Activated CD8-positive, alpha-beta T cell treated with anti-CD3 and anti-CD28 coated beads, Interleukin-2, amount 10 ng/mL, durations not matched to agents 7 days and 5 days (primary cell): ENCODE results near the gene TNFRSF9. TPM values are rescaled to one million over a fixed set of nuclear protein-coding genes. Genes with fewer than 3 reads are reported as not detected.
"Not testable (repeated sequence)": the region's sequence is repeated elsewhere in the genome, so short reads cannot be mapped to it uniquely, and the experiment has no call there.

Source experiments
- ATAC-seq: fragments of 150-1000 bp; cut with Tn5 transposase; one replicate; pipeline ENCODE4 v1.10.0; 2021; ENCODE audit warnings: moderate library complexity
- CTCF ChIA-PET: fragments of 350-600 bp; sonication (Branson Sonifier 250); formaldehyde crosslinking; loops from one replicate; lab custom pipeline; 2021; ENCODE audit warnings: antibody characterized with exemption; lab: Charles Lee
- POLR2A ChIA-PET: fragments of 350-600 bp; sonication (Branson Sonifier 250); formaldehyde crosslinking; loops from one replicate; lab custom pipeline; 2021; ENCODE audit warnings: antibody characterized with exemption; lab: Charles Lee
- DNase-seq: peaks from one replicate; pipeline ENCODE4 v3.0.0-alpha.2; 2020
- H3K27ac Mint-ChIP-seq: one replicate; pipeline ENCODE4 v1.8.0; 2021; ENCODE audit warnings: mild to moderate bottlenecking, mixed read lengths
- H3K27me3 Mint-ChIP-seq: one replicate; pipeline ENCODE4 v1.8.0; 2021; ENCODE audit warnings: low read depth, mixed read lengths
- H3K36me3 Mint-ChIP-seq: one replicate; pipeline ENCODE4 v1.8.0; 2021; ENCODE audit warnings: low read depth, mixed read lengths
- H3K4me1 Mint-ChIP-seq: one replicate; pipeline ENCODE4 v1.8.0; 2021; ENCODE audit warnings: low read depth, mixed read lengths
- H3K4me3 Mint-ChIP-seq: one replicate; pipeline ENCODE4 v1.8.0; 2021; ENCODE audit warnings: mild to moderate bottlenecking, mixed read lengths
- H3K9me3 Mint-ChIP-seq: one replicate; pipeline ENCODE4 v1.8.0; 2022; ENCODE audit warnings: mixed read lengths; ENCODE audit not compliant: insufficient read depth
- total RNA-seq, 2 experiments: library from RNA; stranded (reverse); gene quantifications; one replicate each; pipeline ENCODE4 v1.2.3, GENCODE V29; 2021

TNFRSF9 gene
- total RNA-seq, 2 experiments from 2014 or later, result 0.94 to 1.3 TPM

DNA sequence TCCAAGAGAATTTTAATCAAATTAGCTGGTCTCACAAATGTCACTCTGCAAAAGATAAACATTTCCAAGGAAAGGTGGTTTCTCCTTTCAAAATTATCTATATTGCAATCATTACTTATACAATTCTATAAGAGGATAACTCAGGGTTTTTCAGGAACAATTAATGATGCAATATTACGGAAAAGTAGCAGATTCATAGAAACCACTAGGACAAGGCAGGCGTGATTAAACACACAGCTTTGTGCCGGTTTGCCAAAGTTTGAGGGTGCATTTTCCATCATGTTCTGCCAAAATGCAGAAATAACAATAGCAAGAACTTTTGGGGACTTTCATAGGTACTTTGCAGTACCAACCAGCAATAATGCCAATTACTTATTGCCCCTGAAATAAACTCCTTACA lies 605 bp downstream of the TNFRSF9 start:
- H3K36me3 Mint-ChIP-seq, result no peaks in the 10 kb centered on the region
- no peak overlapping the region for H3K4me3 Mint-ChIP-seq

DNA sequence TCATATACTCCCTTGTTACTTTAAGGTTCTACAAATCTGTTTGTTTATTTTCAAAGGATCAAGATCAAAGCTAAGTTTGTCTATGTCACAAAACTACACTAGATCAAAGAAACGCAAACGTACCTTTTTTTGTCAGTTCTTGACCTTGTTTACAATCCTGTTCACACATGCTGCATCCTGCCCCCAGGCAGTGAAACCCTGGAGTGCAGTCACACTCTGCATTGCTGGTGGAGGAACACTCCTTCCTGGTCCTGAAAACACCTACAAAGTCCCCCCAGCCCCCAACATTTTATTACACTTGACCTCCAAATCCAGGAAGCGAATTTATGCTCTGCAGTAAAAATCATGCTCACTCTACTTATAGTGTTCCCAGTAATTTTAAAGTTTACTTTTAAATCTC lies 2.6 kb downstream of the TNFRSF9 start:
- ChIA-PET CTCF (interaction anchor here (0.8 to 3.4 kb wide), 2 partner anchors 11 to 22 kb away, joined by 3 to 11 read pairs; no protein-coding TSS in a partner anchor), POLR2A (no interaction called here)
- Mint-ChIP-seq H3K36me3 (no peaks in the 10 kb centered on the region), H3K27me3 (peaks cover 7% of the 10 kb centered on the region), H3K4me1 (peaks cover 48% of the 10 kb centered on the region), H3K9me3 (no peaks in the 10 kb centered on the region), H3K4me3 (peak overlapping the region; percentile 4), H3K27ac (no peak overlapping the region)
- ATAC-seq, result no peak
- no peak for DNase-seq

More for the DNA sequence above, 605 bp downstream of the TNFRSF9 start:
- Mint-ChIP-seq H3K4me1 (peaks cover 50% of the 10 kb centered on the region), H3K9me3 (no peaks in the 10 kb centered on the region), H3K27me3 (peaks cover 8% of the 10 kb centered on the region), H3K27ac (no peak overlapping the region)
- ChIA-PET CTCF (interaction anchor here (0.7 to 3.5 kb wide), 12 partner anchors 9 to 491 kb away, joined by 3 to 18 read pairs (median 4); partner anchors contain the start of gene PARK7), POLR2A (interaction anchor here (0.6 to 2.2 kb wide), 8 partner anchors 9 to 404 kb away, joined by 3 to 13 read pairs (median 5); partner anchors contain the start of gene PARK7)
- ATAC-seq, result no peak
- DNase-seq, result no peak

DNA sequence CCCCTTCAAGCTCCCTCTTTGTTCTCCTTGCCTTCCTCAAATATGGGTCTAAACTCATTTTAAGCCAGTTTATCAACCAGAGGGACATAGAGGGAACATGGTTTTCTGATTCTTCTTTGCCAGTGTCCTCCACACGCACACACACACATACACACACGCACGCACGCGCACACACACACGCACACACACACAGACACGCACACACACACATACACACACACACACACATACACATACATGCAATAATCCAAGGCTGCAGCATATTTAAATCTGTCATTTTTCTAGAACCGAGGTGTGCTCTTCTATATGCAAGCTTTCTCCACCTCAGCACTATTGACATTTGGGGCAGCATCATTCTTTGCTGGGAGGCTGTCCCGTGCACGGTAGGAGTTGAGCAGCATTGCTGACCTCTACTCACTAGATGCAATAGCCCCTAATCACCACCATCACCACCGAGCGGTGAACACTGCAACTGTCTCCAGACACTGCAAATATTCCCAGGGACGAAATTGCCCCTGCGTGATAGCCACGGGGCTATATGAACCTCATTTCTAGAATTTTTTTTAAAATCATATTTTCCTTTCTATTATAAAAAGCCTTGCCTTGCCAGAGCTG lies 8.0 kb downstream of the TNFRSF9 start:
- Mint-ChIP-seq H3K4me3 (no peak overlapping the region), H3K4me1 (peaks cover 37% of the 10 kb centered on the region), H3K36me3 (no peaks in the 10 kb centered on the region)

DNA sequence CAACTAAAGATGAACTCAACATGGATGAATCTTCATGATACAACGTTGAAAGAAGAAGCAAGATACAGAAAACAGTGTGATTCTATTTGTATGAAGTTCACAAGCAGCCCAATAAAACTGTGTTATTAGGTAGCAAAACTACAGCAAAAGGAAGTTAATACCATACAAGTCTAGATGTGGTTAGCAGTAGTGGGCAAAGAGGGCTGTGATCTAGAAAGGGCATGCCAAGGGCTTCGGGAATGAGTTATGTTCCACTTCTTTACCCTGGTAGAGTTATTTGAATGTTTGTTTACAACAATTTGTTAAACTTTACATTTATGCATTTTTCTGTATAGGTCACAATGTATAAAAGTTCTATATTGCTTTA lies 9.2 kb downstream of the TNFRSF9 start:
- H3K36me3 Mint-ChIP-seq, result no peaks in the 10 kb centered on the region
- peak overlapping the region; percentile 91 for H3K27ac Mint-ChIP-seq
- CTCF ChIA-PET, result interaction anchor here (1.1 to 2.5 kb wide), 2 partner anchors 9 to 13 kb away, joined by 5 to 16 read pairs; partner anchors contain the start of gene TNFRSF9
- peaks cover 33% of the 10 kb centered on the region for H3K4me1 Mint-ChIP-seq
- DNase-seq, result no peak
- H3K9me3 Mint-ChIP-seq, result no peaks in the 10 kb centered on the region
- peak overlapping the region; percentile 63 for H3K4me3 Mint-ChIP-seq
- POLR2A ChIA-PET, result interaction anchor here (1.1 to 2.2 kb wide), 4 partner anchors 9 to 31 kb away, joined by 4 to 9 read pairs (median 6); partner anchors contain the start of genes PARK7 and TNFRSF9
- no peaks in the 10 kb centered on the region for H3K27me3 Mint-ChIP-seq
- ATAC-seq, result peak; percentile 47

More for the DNA sequence above, 8.0 kb downstream of the TNFRSF9 start:
- POLR2A ChIA-PET, result no interaction called here
- Mint-ChIP-seq H3K27ac (no peak overlapping the region), H3K27me3 (no peaks in the 10 kb centered on the region), H3K9me3 (no peaks in the 10 kb centered on the region)
- ATAC-seq (no peak), DNase-seq (no peak)
- CTCF ChIA-PET, result interaction anchor here (0.7 to 2.5 kb wide), 2 partner anchors 8 to 124 kb away, joined by 3 to 16 read pairs; partner anchors contain the start of gene TNFRSF9

DNA sequence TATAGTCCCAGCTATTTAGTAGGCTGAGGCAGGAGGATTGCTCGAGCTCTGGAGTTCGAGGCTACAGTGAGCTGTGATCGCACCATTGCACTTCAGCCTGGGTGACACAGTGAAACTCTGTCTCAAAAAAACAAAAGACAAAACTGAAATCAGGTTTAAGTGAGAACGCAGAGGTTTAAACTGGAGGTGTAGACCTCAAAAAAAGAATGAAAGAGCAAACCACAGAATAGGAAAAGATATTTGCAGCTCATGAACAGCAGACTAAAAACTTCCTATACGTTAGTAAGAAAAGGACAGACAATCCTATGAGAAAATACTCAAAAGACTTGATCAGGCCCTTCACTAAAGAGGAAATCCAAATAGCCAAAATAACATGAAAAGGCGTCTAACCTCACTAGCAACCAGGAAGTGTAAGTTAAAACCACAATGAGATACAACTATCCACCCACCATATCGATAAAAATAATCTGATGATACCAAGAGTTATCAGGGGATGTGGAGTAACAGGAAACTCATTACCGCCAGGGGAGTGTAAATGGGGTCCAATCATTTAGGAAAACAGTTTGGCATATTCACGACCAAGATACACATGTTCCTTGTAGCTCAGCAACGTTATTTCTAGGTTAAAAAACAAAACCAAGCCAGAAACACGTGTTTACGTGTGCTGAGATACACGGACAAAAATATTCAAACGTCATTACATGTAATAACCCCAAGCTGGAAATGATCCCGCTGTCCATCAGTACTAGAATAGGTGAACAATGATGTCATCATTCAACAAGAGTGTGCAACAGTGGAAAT lies 9.8 kb downstream of the TNFRSF9 start:
- H3K4me3 Mint-ChIP-seq, result peak overlapping the region; percentile 63
- H3K36me3 Mint-ChIP-seq, result no peaks in the 10 kb centered on the region
- no peak for DNase-seq
- no peaks in the 10 kb centered on the region for H3K9me3 Mint-ChIP-seq
- ChIA-PET POLR2A (interaction anchor here (1.1 to 2.2 kb wide), 4 partner anchors 10 to 31 kb away, joined by 4 to 9 read pairs (median 6); partner anchors contain the start of genes PARK7 and TNFRSF9), CTCF (interaction anchor here (0.6 to 2.5 kb wide), 5 partner anchors 10 to 28 kb away, joined by 3 to 16 read pairs (median 3); partner anchors contain the start of gene TNFRSF9)
- peak; percentile 61 for ATAC-seq
- H3K27ac Mint-ChIP-seq, result peak overlapping the region; percentile 91
- H3K4me1 Mint-ChIP-seq, result peaks cover 33% of the 10 kb centered on the region
- no peaks in the 10 kb centered on the region for H3K27me3 Mint-ChIP-seq

DNA sequence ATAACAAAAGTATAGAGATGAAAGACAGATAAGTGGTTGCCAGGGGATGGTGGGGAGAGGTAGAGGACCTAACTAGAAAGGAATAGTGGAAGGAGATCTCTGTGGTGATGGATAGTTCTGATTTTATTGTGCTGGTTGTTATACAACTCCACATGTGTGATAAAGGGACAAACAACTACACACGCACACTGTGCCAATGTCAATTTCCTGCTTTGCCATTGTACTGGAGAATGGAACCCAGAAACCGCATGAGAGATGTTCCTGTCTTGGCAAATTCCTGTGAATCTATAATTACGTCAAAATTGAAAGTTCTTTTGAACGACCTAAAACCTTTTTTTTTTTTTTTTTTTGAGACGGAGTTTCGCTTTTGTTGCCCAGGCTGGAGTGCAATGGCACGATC lies 11.0 kb downstream of the TNFRSF9 start:
- Mint-ChIP-seq H3K4me1 (peaks cover 33% of the 10 kb centered on the region), H3K27me3 (no peaks in the 10 kb centered on the region), H3K9me3 (no peaks in the 10 kb centered on the region), H3K36me3 (no peaks in the 10 kb centered on the region), H3K4me3 (no peak overlapping the region), H3K27ac (peak overlapping the region; percentile 68)
- ChIA-PET CTCF (no interaction called here), POLR2A (interaction anchor here (2.2 kb wide), 1 partner anchor 11 kb away, joined by 9 read pairs; the partner anchor contains the start of gene TNFRSF9)
- ATAC-seq (no peak), DNase-seq (no peak)

DNA sequence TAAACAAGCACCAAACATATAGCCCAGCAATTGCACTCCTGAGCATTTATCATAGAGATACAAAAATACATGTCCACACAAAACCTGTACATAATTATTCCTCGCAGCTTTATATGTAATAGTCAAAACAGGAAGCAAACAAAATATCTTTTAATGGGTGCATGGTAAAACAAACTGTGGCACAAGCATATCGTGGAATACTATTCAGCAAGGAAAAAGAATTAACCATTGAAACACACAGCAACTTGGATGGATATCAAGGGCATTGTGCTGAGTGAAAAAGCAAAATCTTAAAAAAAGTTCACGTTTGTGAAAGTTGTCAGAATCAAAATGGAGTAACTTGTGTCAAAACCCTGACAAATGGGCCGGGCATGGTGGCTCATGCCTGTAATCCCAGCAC lies 12.4 kb downstream of the TNFRSF9 start:
- Mint-ChIP-seq H3K4me1 (peaks cover 33% of the 10 kb centered on the region), H3K9me3 (no peaks in the 10 kb centered on the region), H3K27ac (no peak overlapping the region), H3K4me3 (no peak overlapping the region), H3K36me3 (no peaks in the 10 kb centered on the region), H3K27me3 (no peaks in the 10 kb centered on the region)
- no peak for DNase-seq
- CTCF ChIA-PET, result no interaction called here
- POLR2A ChIA-PET, result no interaction called here
- ATAC-seq, result no peak

DNA sequence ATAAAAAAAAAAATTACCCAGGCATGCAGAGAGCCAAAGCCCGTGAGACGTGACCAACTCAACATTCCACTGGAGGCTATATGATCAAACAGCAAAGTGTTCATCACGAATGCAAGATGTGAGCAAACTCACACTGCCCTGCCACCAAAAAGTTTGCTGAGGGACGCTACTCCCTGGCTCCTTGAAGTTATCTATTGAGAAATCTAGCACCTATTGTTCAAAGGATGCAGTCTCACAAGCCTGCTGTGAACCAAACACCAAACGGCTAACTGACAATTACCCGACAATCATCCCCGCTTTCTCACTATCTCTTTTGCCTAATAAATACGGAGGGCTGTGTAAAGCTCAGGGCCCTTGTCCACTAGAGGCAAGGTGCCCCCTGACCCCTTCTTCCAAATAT lies 13.6 kb downstream of the TNFRSF9 start:
- POLR2A ChIA-PET, ATAC-seq, DNase-seq, H3K36me3 Mint-ChIP-seq, H3K4me3 Mint-ChIP-seq, H3K27ac Mint-ChIP-seq, H3K27me3 Mint-ChIP-seq, H3K9me3 Mint-ChIP-seq: not testable (repeated sequence)
- CTCF ChIA-PET, result interaction anchor here (1.0 to 1.1 kb wide), 2 partner anchors 16 to 22 kb away, joined by 3 read pairs; no protein-coding TSS in a partner anchor
- peaks cover 28% of the 10 kb centered on the region for H3K4me1 Mint-ChIP-seq

DNA sequence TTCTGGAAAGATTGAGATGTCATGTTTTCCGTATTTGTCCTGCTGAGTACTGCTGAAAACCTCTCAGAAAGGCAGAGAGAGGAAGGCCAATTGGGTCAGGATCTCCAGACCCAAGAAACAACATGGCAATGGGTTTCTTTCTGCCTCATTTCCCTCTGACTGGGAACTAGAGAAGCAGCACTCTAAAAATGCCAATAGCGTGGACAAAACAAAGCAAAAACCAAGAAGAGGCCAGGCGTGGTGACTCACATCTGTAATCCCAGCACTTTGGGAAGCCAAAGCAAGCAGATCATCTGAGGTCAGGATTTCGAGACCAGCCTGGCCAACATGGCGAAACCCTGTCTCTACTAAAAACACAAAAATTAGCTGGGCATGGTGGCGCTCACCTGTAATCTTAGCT lies 18.3 kb downstream of the TNFRSF9 start:
- POLR2A ChIA-PET, result interaction anchor here (0.7 to 1.0 kb wide), 3 partner anchors 18 to 102 kb away, joined by 3 read pairs; partner anchors contain the start of genes PARK7 and TNFRSF9
- H3K27ac Mint-ChIP-seq, result no peak overlapping the region
- peaks cover 14% of the 10 kb centered on the region for H3K4me1 Mint-ChIP-seq
- ATAC-seq (no peak), DNase-seq (no peak)
- no peak overlapping the region for H3K4me3 Mint-ChIP-seq
- CTCF ChIA-PET, result interaction anchor here (1.2 to 2.6 kb wide), 2 partner anchors 21 to 26 kb away, joined by 3 to 10 read pairs; no protein-coding TSS in a partner anchor
- H3K27me3 Mint-ChIP-seq, result no peaks in the 10 kb centered on the region
- H3K9me3 Mint-ChIP-seq, result no peaks in the 10 kb centered on the region
- H3K36me3 Mint-ChIP-seq, result peaks cover 3% of the 10 kb centered on the region

DNA sequence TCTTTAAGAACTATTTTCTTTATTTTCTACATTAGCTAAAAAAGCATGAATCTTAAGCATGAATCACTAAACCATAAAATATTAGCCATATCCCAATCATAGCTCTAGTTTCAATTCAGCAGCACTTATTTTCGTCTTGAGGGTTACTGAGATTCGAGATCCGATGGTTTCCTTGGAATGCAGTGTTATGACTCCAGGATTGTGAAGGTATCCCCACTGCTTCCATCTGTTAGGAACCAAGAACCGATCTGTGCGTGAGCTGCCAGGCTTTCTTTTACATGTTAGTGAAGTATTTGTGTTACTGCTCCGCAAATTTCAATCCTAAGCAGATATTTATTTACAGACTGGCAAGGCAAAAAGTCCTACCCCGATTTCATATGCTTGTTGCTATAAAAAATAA lies 18.8 kb downstream of the TNFRSF9 start:
- POLR2A ChIA-PET, result interaction anchor here (0.9 to 1.2 kb wide), 2 partner anchors 18 to 40 kb away, joined by 3 to 5 read pairs; partner anchors contain the start of gene PARK7

DNA sequence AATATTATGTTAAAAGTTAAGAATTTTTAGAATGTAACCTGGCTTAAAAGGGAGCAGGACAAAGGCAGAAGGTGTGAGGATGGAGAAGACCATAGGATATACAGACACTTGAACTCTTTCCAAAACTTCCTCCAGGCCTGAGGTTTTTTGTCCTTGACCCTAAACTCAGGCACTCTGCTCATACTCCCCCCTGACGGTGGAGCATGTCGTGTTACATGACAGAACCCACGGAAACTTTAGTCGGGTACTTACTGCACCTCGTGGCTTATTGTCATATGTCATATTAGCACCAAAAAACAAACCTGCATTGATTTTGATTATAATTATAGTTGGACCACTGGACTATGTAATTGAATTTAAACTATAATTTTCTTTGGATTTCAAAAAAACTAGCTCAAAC lies 20.8 kb downstream of the TNFRSF9 start:
- no peaks in the 10 kb centered on the region for H3K9me3 Mint-ChIP-seq
- DNase-seq, result no peak
- peaks cover 23% of the 10 kb centered on the region for H3K4me1 Mint-ChIP-seq
- POLR2A ChIA-PET, result interaction anchor here (0.6 to 1.1 kb wide), 3 partner anchors 41 to 1299 kb away, joined by 3 read pairs; partner anchors contain the start of gene PARK7
- no peak overlapping the region for H3K27ac Mint-ChIP-seq
- H3K36me3 Mint-ChIP-seq, result peaks cover 3% of the 10 kb centered on the region
- H3K27me3 Mint-ChIP-seq, result no peaks in the 10 kb centered on the region
- no peak overlapping the region for H3K4me3 Mint-ChIP-seq
- CTCF ChIA-PET, result interaction anchor here (0.8 to 2.6 kb wide), 6 partner anchors 14 to 167 kb away, joined by 3 to 10 read pairs (median 4); no protein-coding TSS in a partner anchor
- ATAC-seq, result no peak

More for the DNA sequence above, 18.8 kb downstream of the TNFRSF9 start:
- Mint-ChIP-seq H3K4me1 (peaks cover 12% of the 10 kb centered on the region), H3K27me3 (no peaks in the 10 kb centered on the region), H3K4me3 (no peak overlapping the region), H3K9me3 (no peaks in the 10 kb centered on the region), H3K27ac (no peak overlapping the region), H3K36me3 (peaks cover 3% of the 10 kb centered on the region)
- CTCF ChIA-PET, result interaction anchor here (1.2 to 2.6 kb wide), 2 partner anchors 20 to 27 kb away, joined by 3 to 10 read pairs; no protein-coding TSS in a partner anchor
- DNase-seq, result no peak
- ATAC-seq, result no peak
